MV-4-11 (cell line): Measurements from ENCODE around the gene SNX25.
"Not testable (repeated sequence)": the region's sequence is repeated elsewhere in the genome, so short reads cannot be mapped to it uniquely, and the experiment has no call there.

Experiments used
- DNase-seq: peaks from one replicate; lab custom pipeline; 2025; lab: John Stamatoyannopoulos, UW

SNX25 gene

GRCh38 chr4:185344743-185345538, 135.5 kb downstream of the SNX25 start:
- DNase-seq, result peak; percentile 26

GRCh38 chr4:185346975-185347601, 137.7 kb downstream of the SNX25 start:
- no peak for DNase-seq

GRCh38 chr4:185351691-185352090, 142.3 kb downstream of the SNX25 start:
- DNase-seq, result no peak

- DNase-seq, result no peak
These were observed 142.8 kb downstream of the SNX25 start for GRCh38 chr4:185352202-185352601.

- DNase-seq, result no peak
These were observed 143.3 kb downstream of the SNX25 start for GRCh38 chr4:185352741-185353140.

- DNase-seq, result no peak
These were observed 147.8 kb downstream of the SNX25 start for GRCh38 chr4:185357211-185357610.

GRCh38 chr4:185357733-185358440, 148.5 kb downstream of the SNX25 start:
- no peak for DNase-seq

GRCh38 chr4:185358514-185358913, 149.1 kb downstream of the SNX25 start:
- peak; percentile 71 for DNase-seq

GRCh38 chr4:185358959-185359358, 149.6 kb downstream of the SNX25 start:
- no peak for DNase-seq

- no peak for DNase-seq
These were observed 150.5 kb downstream of the SNX25 start for GRCh38 chr4:185359767-185360446.

GRCh38 chr4:185361872-185362271, 152.5 kb downstream of the SNX25 start:
- DNase-seq, result no peak

- DNase-seq, result not testable (repeated sequence)
These were observed 153.2 kb downstream of the SNX25 start for GRCh38 chr4:185362570-185362969.

- DNase-seq, result no peak
These were observed 153.9 kb downstream of the SNX25 start for GRCh38 chr4:185363251-185363650.

GRCh38 chr4:185364886-185365285, 155.5 kb downstream of the SNX25 start:
- DNase-seq, result no peak

GRCh38 chr4:185369731-185370130, 160.3 kb downstream of the SNX25 start:
- no peak for DNase-seq

GRCh38 chr4:185370268-185370949, 161.0 kb downstream of the SNX25 start:
- no peak for DNase-seq

- no peak for DNase-seq
These were observed 162.3 kb downstream of the SNX25 start for GRCh38 chr4:185371702-185372101.

GRCh38 chr4:185374027-185374426, 164.6 kb downstream of the SNX25 start:
- DNase-seq, result no peak

GRCh38 chr4:185374573-185374972, 165.2 kb downstream of the SNX25 start:
- DNase-seq, result no peak

GRCh38 chr4:185378264-185378663, 168.9 kb downstream of the SNX25 start:
- no peak for DNase-seq
